ENCODE results near the gene NUDT21.

The NUDT21 gene

DNA sequence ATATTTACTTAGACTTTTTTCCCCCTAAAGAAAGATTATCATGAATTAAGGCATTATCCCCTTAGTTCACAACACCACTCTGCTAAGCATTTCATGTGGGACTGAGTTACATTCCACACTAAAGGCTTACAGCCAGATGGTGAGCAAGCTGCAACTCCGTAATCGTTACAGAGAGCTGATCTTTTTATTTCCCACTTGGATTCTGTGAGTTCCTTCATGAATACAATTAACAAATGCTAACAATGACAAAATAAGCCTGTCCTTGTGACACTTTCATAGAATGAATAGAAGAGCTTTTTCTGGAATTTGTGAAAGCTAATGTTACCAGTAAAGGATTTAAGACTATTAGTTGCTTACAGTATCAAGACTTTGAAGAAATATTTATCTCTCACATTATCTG is 9.0 kb upstream of the NUDT21 start:
- no peak for DNase-seq

DNA sequence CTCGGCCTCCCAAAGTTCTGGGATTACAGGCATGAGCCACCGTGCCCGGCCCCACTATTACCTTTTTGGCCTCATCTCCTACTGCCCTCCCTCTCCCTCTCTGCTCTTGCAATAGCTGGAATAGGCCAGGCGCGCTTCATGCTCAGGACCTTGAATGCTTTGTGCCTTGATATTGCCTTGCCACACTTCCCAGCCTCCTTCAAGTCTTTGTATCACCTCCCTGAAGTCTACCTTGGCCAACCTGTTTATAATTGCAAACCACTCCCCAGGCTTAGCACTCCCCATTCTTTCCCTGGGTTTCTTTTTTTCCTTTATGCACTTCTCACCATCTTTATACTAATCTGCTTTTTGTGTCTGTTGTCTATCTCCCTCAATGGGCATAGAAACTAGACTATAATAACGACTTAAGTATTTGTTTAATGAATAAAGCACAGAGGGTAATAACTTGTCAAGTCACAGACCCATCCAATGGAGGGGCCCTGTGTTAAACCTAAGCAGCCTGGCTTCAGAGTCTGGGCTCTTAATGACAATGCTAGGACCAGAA is 6.9 kb upstream of the NUDT21 start:
- DNase-seq: no peak

DNA sequence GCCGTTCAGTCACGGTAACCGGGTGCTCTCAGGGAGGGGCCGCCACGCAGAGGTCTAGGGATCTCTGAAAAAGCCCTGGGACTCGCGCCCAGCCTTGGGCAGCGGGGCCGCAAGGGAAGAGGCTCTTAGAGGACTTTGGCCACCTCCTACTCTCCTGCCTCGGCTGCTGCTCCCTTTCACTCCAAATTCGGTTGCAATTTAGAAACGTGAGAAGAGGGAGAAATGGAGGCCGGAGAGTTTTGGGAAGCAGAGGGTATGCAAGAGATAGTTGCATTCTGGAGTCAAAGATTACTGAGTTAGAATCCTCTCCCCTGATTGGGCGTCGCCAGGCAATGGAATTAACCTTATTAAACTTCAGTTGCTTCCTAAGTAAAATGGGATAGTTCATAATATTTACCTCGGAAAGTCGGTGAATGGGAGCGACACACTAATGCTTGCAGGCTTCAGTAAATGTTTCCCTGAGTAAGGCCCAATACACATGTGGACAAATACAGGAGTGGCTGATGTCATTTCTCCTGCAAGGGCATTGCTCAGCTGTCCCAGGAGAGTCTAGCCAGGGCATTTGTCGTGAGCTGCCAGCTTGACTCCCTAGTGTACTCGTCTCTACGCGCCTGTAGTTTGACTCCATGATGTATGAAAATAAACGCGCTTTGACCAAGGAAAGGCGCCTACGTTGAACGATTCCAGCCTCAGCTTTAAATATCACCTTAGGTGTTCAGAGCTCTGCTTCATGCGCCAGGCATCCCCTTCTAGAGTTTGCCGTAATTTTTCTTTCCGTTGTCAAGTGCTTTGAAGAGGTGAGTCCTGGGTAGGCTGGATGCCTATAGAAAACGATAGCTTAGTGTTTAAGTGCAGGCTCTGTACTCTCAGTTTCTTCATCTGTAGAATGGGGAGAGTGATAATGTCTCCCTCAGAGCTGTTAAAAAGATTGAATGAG is 889 bp upstream of the NUDT21 start:
- peak; percentile 41 for DNase-seq

DNA sequence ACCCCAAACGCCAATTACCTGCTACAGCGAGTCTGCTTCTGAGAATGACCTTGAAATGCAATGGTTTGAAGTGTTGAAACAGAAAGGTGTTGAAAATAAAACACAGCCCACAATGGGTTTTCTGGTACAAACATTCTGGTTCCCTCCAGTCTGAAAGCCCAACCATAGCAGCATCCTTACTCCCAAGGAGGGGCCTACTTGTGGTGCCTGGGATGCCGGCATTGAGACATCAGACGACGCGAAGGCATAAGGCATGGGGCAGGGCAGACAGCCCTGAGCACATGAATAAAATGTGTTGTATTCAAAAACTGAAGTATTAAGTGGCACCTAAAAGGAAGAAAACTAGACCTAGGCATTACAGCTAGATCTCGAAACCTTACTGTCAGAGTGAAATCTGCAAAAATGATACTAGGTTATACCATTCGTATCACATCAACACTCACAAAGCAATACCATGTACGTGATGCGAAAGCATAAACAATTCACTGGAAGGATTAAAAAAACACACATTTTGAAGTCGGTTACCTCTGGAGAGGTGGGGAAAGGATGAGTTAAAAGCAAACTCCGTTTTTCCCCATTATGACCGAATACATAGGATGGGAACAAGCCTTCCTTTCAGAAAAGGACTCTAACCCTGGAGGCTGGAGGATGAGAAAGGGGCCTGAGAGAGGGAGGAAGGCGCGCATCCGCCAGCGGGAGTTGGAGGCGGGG is 702 bp downstream of the NUDT21 start:
- DNase-seq: no peak

DNA sequence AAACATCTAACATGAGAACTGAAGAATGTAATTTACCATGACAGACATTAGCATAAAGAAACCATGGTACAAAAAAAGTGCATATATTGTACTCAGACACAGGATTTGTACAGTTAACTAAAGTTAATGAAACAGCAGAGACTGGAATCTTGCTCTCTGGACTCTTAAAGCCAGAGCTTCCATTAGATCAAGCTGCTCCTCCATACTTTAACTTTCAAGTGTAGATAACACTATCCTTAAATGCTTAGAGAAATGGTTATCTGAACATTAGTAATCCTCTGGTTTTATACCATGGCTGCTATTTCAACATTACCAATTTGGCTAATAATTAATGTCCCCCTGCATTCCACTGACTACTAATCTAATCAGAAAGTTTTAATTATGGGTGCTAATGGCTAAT is 3.1 kb downstream of the NUDT21 start:
- no peak for DNase-seq

DNA sequence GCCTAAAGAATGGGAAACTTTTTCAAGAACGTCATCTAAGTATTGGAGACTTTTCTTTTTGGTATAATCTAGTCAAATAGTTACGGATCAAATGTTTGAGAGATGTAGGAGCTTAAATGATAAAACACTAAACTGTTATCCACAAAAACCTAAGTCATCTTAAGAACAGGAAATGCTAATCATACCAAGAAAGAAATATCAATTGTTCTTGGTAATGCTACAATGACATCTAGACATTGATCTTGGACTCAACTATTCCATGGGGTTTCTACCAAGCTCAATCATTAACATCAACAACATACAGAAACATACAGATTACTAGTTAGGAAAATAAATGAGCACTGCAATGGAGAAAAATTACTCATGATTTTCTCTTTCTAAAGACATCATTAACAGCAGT is 3.8 kb downstream of the NUDT21 start:
- DNase-seq: no peak

DNA sequence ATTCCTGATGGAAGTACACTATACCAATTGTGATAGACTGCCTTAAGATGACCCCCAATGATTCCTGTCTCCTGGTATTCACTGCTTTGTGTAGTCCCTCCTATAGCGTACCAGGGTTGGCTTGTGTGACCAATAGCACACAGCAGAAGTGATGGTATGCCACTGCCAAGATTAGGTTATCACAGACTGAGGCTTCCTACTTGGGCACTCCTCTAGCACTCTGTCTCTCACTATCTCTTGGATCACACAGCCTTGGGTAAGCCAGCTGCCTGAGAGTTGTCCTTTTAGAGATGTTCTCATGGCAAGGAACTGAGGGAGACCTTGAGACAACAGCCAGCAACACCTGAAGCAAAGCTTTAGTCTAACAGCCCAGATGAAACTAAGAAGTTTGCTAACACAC is 13.1 kb downstream of the NUDT21 start:
- DNase-seq: no peak

DNA sequence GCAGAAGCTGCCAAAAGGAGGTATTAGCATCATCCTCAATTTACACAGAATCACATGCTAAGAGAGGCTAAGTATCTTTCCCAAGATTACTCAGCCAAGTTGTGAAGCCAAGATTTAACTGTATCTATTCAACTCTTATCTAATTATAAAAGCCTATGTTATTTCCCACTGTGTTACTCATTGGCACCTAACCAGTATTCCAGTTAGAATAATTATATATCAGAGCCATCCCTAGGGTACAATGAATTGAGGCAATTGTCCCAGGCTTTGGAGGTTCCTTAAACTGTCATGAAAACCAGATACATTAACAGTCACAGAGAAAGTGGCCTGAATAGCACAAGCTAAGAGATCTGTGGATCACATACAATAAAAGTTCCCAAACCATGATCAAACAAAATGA is 14.9 kb downstream of the NUDT21 start:
- DNase-seq: no peak

DNA sequence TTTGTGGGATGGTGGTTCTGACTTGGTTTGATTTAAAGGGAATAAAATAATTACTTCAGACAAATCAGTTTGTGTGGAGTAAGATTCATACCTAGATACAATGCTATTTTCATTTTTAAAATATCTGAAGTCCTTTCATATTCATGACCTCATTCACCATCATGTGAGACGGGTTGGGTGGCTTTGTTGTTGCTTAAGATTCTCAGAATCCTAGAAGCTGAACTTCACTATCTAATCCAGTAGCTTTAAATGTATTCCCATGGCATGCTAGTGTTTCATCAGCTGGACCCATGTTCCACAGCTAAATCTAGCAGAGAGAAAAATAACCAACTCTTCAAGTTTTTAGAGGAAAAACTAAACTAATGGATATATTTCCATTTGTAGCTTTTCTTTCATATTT is 23.0 kb downstream of the NUDT21 start:
- no peak for DNase-seq

DNA sequence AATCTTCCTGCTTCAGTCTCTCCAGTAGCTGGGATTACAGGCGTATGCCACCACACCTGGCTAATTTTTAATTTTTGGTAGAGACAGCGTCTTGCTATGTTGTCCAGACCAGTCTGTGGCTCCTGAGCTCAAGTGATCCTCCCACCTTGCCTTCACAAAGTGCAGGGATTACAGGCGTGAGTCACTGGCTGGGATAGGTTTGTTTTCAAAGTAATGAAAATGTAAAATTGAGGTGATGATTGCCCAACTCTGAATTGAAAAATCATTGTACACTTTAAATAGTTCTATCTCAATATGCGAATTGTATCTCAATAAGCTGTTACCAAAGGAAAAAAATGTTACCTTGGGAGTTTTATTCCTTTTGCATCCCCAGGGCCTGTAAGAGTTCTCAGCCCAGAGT is 24.5 kb downstream of the NUDT21 start:
- DNase-seq: no peak

DNA sequence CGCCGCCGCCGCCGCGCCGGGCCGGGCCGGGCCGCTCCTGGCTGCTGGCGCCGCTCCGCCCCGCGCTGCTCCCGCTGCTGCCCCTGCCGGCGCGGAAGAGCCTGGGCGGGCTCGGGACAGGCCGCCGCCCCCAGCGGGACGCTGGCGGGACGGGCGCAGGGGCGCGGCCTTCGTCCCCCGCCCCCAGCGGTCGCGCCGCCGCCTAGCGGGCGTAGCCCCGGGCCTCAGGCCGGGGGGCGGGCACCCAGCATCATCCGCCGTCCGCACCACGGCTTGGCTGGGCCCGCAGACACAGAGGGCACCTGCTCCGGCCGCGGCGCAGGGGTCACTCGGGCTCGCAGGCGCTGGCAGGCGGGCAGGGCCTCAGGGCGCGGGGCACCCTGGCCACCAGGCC is 25.7 kb downstream of the NUDT21 start, which contains the start of gene AMFR:
AMFR (minus strand) TSS at position 107 of the 394 bp plus-strand sequence. CDS start 218 bp downstream, outside the sequence.
- DNase-seq: peak; percentile 73

DNA sequence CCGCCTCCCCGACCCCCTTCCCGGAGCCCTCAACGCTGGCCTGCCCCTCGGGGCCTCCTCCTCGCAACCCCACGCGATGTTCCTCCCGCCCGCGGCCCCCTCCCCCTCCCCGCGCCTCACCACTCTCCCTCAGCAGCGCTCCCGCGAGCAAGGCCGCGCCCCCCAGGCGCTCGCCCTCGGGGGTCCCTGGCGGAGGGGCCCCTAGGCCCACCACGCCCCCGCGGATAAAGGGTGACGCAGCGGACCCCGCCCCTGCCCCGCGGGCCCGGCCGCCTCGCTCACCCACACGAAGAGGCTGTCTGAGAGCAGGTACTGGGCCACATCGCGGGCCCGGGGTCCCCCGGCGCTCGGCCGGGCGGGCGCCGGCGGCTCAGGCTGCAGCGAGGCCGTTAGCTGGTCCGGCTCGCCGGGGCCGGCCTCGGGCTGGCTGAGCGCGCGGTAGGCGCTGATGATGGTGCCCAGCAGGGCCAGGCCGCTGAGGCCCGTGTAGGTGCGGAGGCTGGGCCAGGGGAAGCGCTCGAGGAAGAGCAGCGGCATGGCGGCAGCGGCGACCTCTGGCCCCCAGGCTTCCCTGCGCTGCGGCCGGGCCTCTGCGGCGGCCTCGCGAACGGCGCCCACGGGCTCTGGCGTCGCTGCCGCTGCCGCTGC is 26.2 kb downstream of the NUDT21 start:
- DNase-seq: peak; percentile 35

DNA sequence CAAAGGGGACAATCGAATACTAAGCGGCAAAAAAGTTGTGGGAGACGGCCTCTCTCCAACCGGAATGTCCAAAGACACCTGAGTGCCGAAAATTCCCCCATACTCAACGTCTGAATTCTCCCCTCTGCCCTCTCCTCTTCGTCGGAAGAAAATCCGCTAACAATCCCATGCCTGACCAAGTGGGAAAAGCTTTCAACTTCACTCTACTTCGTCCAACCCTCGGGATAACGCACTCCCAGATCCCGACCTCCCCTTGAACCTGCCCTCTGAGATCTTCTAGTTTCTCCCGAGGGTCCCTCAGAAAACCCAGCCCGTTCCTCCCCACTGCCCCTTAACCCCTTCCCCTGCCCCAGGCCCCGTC is 26.7 kb downstream of the NUDT21 start:
- peak; percentile 20 for DNase-seq

DNA sequence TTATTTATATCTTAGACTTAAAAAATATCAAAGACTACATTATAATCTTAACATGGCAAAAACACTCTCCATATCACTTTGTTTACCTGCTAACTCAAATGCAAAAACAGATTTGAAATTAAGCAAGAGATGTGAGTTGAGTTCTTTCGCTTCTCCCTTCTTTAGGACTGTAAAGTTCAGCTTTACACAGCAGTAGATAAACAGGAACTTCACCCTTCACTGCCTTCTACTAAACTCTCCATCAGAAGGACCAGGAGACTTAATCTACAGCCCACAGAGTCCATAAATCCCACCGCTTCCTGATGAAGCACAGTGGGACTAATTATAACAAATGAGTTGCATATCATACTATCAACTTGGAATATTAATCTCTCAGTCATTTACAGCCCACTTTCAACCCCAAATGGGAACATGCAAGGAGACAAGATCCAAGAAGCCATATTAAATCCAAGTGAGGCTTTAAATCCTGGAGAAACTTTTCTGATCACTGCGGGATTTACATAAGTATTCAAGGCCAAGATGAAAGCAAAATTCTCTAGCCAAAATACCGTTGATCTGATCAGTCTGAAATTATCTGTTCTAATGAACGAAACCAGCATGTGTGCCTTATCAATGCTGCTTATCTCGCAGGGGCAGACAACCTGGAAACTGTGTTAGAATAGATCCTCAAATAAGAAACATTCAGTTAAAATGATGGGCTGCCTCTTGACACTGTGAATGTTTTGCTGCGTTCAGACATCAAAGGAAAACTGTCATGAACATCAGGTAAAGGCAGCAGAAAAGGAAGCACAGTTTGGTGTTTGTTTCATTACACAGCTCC is 27.3 kb downstream of the NUDT21 start:
- DNase-seq: no peak

DNA sequence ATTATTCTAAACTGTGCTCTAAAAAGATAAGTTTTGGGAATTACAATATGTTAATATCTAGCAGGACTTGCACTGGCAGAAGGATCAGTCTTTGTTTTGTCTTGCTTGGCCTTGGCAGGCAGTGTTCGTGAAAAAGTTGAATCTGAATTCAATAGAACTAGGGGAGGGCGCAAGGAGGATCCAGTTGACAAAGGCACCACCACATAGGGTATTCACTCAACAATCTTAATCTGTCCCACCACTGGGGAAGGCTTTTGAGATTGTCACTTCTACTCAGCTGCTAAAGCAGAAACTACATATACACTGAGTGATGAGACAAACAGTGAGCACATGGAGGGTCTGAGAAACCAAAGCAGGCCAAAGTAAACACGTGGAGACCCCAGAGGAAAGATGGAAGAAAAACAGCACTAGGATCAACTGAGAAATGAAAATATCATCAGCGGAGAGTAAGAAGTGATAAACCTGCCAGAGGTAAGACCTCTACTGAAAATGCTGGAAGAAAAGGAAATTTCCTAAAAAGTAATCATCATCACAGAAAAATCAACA is 28.2 kb downstream of the NUDT21 start:
- no peak for DNase-seq

DNA sequence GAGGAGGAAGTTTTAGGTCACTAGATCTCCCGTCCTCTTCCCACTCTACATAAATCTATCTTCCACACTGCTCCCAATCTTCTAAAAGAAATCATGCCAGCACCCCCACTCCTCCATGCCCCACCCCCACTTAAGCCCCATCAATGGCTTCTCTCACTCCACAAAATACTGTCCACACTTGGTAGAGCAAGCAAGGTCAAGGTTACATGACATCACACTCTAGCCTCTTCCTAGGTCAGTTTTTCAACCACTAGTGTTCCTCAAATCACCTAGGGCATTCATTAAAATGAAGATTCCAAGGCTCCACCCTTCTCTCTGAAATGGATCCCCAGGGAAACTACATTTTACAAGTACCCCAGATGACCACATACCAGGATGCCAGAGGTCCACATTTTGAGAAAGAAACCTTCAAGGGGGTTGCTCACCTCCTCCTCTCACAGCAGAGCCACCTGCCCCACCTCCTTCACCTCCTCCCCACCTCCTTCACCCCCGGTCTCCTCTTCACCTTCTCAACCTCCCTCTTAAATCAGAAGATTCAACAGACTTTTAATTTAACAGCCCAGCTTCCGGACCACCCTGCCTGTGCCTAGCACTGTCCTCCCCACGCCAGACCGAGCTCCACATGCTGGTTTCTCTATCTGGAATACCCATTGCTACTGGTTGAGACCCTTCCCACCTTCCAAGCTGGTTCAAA is 29.0 kb downstream of the NUDT21 start:
- DNase-seq: no peak

DNA sequence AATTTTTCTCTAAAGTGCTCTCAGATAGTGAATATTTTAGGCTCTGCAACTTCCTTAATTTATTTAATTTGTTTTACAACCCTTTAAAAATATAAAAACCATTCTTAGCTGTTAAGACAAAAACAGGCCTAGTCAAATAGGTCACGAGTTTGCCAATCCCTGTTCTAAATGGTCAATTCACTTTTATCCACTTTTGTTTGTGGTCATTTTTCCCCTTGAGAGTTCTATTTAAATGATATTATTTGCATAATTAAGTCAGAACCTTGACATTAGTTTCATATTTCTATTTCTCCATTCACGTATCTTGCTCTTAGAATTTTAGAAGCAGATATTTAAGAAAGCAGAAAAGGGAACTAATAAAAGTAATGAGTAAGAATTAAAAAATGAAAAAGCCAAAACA is 29.8 kb downstream of the NUDT21 start:
- DNase-seq: no peak

DNA sequence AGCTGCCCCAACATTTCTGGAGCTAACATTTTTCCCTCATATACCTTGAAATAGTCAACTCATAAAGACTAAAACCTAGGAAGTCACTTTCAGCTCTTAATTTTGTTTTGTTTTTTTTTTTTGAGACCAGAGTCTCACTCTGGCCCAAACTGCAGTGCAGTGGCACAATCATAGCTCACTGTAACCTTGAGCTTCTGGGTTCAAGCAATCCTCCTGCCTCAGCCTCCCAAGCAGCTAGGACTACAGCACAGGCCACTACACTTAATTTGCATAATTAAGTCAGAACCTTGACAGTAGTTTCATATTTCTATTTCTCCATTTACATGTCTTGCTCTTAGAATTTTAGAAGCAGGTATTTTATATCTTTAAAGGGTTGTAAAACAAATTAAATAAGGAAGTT is 30.5 kb downstream of the NUDT21 start:
- no peak for DNase-seq

DNA sequence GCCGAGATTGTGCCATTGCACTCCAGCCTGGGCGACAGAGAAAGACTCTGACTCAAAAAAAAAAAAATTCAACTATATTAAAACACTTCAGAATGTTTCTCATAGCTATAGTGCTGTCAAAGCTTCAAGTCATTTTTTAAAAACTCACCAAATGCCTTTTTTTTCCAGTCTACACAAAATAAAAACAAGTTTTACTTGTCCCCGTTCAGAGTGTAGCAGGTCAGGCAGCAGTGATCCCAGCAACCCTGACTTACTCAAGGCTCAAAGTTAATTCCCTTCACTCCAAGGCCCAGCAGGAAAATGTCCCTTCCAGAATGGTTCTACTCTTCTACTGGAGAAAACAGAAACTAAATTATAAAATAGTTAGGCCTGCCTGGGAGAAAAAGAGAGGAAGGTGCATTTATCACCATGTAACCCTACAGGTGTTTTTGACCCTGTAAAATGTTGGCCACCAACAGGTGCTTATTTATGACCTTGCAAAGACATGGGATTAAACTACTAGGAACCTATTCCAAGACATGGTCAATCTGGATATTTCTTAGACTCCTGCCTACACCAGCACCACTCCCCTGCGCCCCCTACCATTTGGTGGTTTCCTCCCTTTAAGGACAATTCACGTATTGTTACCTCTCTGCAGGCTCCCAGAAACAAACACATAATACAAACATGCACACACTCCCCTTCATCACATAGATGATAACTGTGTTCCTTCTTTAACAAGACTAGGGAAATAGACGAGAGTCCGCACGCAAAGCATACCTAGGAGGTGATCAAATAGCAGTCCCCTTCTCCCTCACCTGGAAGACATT is 31.2 kb downstream of the NUDT21 start:
- DNase-seq: no peak

DNA sequence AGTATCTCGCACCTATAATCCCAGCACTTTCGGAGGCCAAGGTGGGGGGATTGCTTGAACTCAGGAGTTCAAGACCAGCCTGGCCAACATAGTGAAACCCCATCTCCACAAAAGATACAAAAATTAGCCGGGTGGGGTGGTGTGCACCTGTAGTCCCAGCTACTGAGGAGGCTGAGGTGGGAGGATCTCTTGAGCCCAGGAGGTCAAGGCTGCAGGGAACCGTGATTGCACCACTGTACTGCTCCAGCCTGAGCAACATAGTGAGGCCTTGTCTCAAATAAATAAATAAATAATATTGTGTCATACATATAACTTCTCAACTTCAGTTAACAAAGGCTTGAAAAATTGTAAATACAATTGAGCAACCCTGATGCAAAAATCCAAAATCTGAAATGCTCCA is 34.0 kb downstream of the NUDT21 start:
- DNase-seq: no peak

DNA sequence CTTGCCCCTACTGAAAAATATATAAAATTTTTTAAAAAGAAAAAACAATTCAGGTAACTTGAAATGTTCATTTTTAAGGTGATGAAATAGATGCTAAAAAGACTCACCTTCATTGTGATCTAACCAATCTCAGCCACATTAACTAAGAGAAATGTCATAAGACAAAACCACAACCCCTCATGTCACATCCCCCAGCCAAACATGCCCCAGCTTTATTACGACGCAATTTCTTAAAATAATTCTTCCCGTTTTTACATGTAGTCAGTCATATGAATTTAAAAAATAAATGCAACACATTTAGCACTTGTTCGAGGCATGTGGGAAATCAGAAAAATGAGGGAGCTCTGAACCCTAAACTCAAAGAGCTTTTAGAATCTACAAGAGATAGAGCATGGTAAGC is 35.3 kb downstream of the NUDT21 start:
- DNase-seq: no peak

All from NCI-H1105 treated with DMSO at 0.1 percent for 48 hours (cell line).